Measurements from ENCODE around the gene TMEM163. TPM values are rescaled to one million over a fixed set of nuclear protein-coding genes. Genes with fewer than 3 reads are reported as not detected.

Gene TMEM163
- total RNA-seq, 1 donor from 2014 or later: 31.9 TPM

DNA sequence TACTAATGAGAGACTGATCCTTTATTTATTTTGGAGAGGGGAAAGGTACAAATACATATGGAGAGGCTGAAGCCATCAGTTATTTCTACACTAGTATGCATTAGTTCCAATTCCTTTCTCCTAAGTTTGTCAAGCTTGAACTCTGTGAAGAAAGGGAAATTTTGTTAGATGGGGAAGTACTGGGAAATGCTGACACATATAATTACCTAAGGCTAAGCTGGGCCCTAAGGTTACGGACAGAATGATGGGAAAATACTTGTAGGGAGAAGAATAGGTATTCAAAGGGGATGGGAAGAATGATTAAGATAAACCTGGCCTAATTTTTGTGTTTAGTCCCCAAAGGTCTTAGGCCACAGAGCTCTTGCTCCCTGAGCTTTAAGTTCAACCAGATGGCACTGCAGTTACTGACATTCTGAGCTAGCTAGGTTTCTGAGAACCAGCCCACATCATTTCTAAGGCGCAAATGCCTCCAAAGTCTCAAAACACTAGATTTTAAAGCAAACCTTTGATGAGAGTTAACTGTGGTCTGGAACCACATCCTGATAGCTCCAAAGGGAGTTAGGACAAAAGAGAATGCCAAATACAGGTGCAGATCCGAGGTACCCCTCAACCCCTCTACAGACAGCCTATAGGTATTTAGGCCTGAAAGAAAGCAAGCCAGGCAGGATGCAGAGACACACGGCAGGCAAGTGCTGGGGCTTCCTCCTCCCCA is 2.7 kb downstream of the TMEM163 start:
- TF ChIP-seq, protein P1, sequence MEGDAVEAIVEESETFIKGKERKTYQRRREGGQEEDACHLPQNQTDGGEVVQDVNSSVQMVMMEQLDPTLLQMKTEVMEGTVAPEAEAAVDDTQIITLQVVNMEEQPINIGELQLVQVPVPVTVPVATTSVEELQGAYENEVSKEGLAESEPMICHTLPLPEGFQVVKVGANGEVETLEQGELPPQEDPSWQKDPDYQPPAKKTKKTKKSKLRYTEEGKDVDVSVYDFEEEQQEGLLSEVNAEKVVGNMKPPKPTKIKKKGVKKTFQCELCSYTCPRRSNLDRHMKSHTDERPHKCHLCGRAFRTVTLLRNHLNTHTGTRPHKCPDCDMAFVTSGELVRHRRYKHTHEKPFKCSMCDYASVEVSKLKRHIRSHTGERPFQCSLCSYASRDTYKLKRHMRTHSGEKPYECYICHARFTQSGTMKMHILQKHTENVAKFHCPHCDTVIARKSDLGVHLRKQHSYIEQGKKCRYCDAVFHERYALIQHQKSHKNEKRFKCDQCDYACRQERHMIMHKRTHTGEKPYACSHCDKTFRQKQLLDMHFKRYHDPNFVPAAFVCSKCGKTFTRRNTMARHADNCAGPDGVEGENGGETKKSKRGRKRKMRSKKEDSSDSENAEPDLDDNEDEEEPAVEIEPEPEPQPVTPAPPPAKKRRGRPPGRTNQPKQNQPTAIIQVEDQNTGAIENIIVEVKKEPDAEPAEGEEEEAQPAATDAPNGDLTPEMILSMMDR (IDR thresholded peaks at IDR 0.05): no peak
- Histone ChIP-seq H3K27me3 (ENCODE audit: low read depth) (peaks cover 45% of the 10 kb centered on the region), H3K4me3 (peak overlapping the region; percentile 60), H3K36me3 (no peaks in the 10 kb centered on the region), H3K27ac (no peak overlapping the region), H3K4me1 (peaks cover 18% of the 10 kb centered on the region), H3K9me3 (no peaks in the 10 kb centered on the region)
- DNase-seq: no peak
- intact Hi-C loops (cut with DNase I): no loop called here
- ATAC-seq: no peak

DNA sequence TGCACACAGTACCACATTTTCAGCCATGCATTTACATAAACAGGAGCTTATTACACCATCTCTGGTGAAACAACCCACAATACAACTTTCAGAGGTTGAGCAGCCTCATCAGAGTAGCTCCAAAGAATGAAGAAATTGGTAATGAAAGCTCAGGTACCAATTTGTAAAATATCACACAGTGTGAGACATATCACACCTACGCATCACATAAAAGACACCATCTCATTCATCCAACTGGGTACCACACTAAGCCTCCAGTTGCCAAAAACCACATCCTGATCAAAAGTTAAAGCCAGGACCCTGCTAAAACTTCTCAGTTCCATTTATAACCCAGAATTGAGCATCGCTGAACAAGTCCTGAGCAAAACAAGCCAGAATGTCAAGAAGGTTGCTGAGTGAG is 4.6 kb downstream of the TMEM163 start:
- Histone ChIP-seq H3K9me3 (no peaks in the 10 kb centered on the region), H3K27me3 (ENCODE audit: low read depth) (peaks cover 44% of the 10 kb centered on the region), H3K4me1 (peaks cover 18% of the 10 kb centered on the region), H3K27ac (no peak overlapping the region), H3K36me3 (no peaks in the 10 kb centered on the region), H3K4me3 (no peak overlapping the region)
- TF ChIP-seq, protein P1 (IDR thresholded peaks at IDR 0.05): no peak
- DNase-seq (no peak), ATAC-seq (no peak)
- intact Hi-C loops (cut with DNase I): no loop called here

DNA sequence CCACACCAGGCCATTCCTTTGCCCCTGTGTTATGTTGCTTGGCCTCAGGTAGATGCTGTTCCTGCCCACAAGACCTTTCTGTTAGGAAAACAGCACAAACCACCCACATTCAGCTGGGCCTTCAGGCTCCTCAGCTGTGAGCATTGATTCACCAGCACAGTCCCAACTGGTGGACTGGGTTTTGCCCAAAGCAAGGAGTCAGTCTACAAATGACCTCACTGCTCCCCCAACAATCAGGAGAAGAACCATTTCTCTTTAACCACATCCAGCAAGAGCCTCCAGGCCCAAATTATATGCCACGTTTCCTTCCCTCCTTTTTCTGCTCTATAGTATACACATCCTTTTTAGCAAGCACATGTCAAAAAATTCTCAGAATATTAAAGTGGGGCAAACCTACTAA is 5.2 kb downstream of the TMEM163 start:
- ATAC-seq (no peak), DNase-seq (no peak)
- no peak overlapping the region for H3K4me3 ChIP-seq

DNA sequence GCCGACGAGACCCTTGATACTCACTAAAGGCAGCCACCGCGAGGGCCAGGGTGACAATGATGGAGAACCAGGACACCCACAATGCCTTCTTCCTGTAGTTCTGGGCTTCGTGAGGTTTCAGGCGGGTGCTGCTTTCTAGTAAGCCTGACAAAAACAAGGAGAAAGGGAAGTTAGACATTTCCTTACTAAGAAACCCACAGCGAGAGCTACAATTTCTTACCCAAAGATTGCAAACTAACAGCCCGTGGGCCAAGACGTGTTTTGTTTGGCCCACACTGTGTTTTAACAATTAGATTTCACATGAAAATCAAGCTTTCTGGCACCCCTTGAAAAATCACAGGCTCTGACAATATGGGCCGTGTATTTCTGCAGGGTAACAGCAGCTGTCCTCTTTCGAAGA is 5.6 kb downstream of the TMEM163 start:
- intact Hi-C loops (cut with DNase I): no loop called here
- TF ChIP-seq, protein P1 (IDR thresholded peaks at IDR 0.05): no peak

More for the DNA sequence above, 5.2 kb downstream of the TMEM163 start:
- no peak overlapping the region for H3K27ac ChIP-seq
- TF ChIP-seq, protein P1 (IDR thresholded peaks at IDR 0.05): no peak
- H3K36me3 ChIP-seq: no peaks in the 10 kb centered on the region
- no peaks in the 10 kb centered on the region for H3K9me3 ChIP-seq
- intact Hi-C loops (cut with DNase I): no loop called here
- peaks cover 18% of the 10 kb centered on the region for H3K4me1 ChIP-seq
- peaks cover 41% of the 10 kb centered on the region for H3K27me3 ChIP-seq (ENCODE audit: low read depth)

DNA sequence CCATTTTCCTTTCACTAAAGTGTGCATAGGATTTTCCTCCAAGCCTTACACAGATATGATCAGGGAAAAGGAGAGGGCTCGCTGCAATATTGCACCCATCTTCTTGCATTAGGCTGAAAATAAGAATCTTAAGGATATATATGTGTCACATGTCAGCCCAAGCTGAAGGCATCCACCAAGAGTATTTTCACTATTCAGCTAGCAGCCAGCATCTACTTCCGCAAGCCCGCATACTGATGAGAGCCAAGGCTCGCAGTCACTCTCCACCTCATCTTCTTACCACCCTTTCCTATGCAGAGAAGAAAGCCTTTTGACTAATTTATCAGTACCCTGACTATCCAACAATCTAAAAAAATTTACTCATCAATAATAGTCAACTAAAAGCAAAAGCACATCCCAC is 6.1 kb downstream of the TMEM163 start:
- no peak overlapping the region for H3K27ac ChIP-seq
- no peaks in the 10 kb centered on the region for H3K36me3 ChIP-seq
- H3K9me3 ChIP-seq: no peaks in the 10 kb centered on the region
- DNase-seq (no peak), ATAC-seq (no peak)
- intact Hi-C loops (cut with DNase I): no loop called here
- TF ChIP-seq, protein P1 (IDR thresholded peaks at IDR 0.05): no peak
- H3K4me1 ChIP-seq: peaks cover 11% of the 10 kb centered on the region
- H3K27me3 ChIP-seq (ENCODE audit: low read depth): peaks cover 32% of the 10 kb centered on the region
- no peak overlapping the region for H3K4me3 ChIP-seq

More for the DNA sequence above, 5.6 kb downstream of the TMEM163 start:
- Histone ChIP-seq H3K27me3 (ENCODE audit: low read depth) (peaks cover 37% of the 10 kb centered on the region), H3K4me1 (peaks cover 16% of the 10 kb centered on the region), H3K9me3 (no peaks in the 10 kb centered on the region), H3K4me3 (no peak overlapping the region), H3K27ac (no peak overlapping the region), H3K36me3 (no peaks in the 10 kb centered on the region)
- DNase-seq (no peak), ATAC-seq (no peak)
